Ovary (tissue), 9 donors: Measurements from ENCODE around the gene DPY30. TPM values are rescaled to one million over a fixed set of nuclear protein-coding genes. Genes with fewer than 3 reads are reported as not detected.

Experiments used
- DNase-seq, 5 donors: peaks; one replicate each; pipeline ENCODE4 v3.0.0-alpha.2; 2019 to 2020
- H3K27ac ChIP-seq, 2 donors: fragments of 200-600 bp; one replicate each; pipeline versions ENCODE4 v1.5.1 to v1.8.0; 2019 to 2022
- H3K27me3 ChIP-seq: fragments of 200-600 bp; one replicate; pipeline ENCODE4 v1.8.0; 2022
- H3K36me3 ChIP-seq: fragments of 200-600 bp; sonication (generic); one replicate; pipeline ENCODE4 v1.5.1; 2019
- H3K4me1 ChIP-seq: one replicate; pipeline ENCODE4 v1.8.1; 2013; ENCODE audit warnings: mild to moderate bottlenecking, moderate library complexity; ENCODE audit not compliant: insufficient read depth
- H3K4me3 ChIP-seq: fragments of 200-600 bp; sonication (generic); one replicate; pipeline ENCODE4 v1.5.1; 2017
- H3K9me3 ChIP-seq, 2 donors: fragments of 200-600 bp in 1 of 2; sonication (generic) in 1 of 2; one replicate each; pipeline versions ENCODE4 v1.5.1 to v1.8.1; 2013 to 2019; ENCODE audit warnings: mild to moderate bottlenecking in 1 of 2, moderate library complexity in 1 of 2
- CTCF ChIP-seq, 3 donors: fragments of 450-650 bp in 2 of 3; fragments of 200-600 bp in 1 of 3; IDR thresholded peaks; one replicate each; pipeline versions ENCODE4 v1.5.1 to v1.8.0; 2016 to 2022; ENCODE audit warnings: antibody characterized with exemption in 3 of 3, mild to moderate bottlenecking in 1 of 3
- EP300 ChIP-seq: sonication (generic); formaldehyde crosslinking; IDR thresholded peaks from one replicate; pipeline ENCODE4 v1.6.1; 2017; ENCODE audit warnings: antibody characterized with exemption
- POLR2A ChIP-seq: fragments of 450-650 bp; IDR thresholded peaks from one replicate; pipeline ENCODE4 v1.6.1; 2017; ENCODE audit warnings: antibody characterized with exemption, mild to moderate bottlenecking, moderate library complexity
- WGBS, 3 donors: extraction: QIAGEN DNeasy Blood & Tissue Kit in 1 of 3; methylation state at CpG; one replicate each; pipeline versions ENCODE4 v1.1.5 to v1.1.7; 2013 to 2017; 5-methylcytosine and 5-hydroxymethylcytosine counted together
- intact Hi-C, 4 donors: fragments of 100-400 bp; cut with DNase I; formaldehyde crosslinking; loops; one replicate each; pipeline versions ENCODE4 v1.11.0 to v1.15.1; 2022 to 2023
- polyA plus RNA-seq, 2 donors: library from polyadenylated mRNA; stranded (reverse); fragments of 200-250 nt in 1 of 2; fragments of 350-450 nt in 1 of 2; fragmentation: Illumina TruSeq in 1 of 2; extraction: RNeasy Lipid Tissue Mini Kit (QIAGEN cat#74804) in 1 of 2; gene quantifications; one replicate each; pipeline ENCODE4 v1.2.3, GENCODE V29; 2013 to 2014
- total RNA-seq, 7 donors: library from RNA; depleted of rRNA in 2 of 7; stranded (reverse); fragments of >200 nt in 2 of 7; fragmentation: NEBNext Ultra II Directional in 3 of 7; extraction: Animal tissue kit (Norgen Biotek cat#: 25700) in 3 of 7; gene quantifications; one replicate each; pipeline versions ENCODE4 v1.1.0 to v1.2.4, GENCODE V29; 2016 to 2023
- donor health status: DM: no; HTN: no; CAD: no; lungs with moderate emphysema.
- donor health status: DM: no; HTN: no; CAD: no.
- donor health status: Bipolar disorder and iron deficiency.
- donor health status: DM: yes; HTN: yes; CAD: no.
- donor health status: DM: no; HTN: no; CAD: no.
- donor health status: DM: yes; HTN: yes; CAD: no.

DPY30 gene
- total and polyA plus RNA-seq, 9 donors, result 37.7 to 83.2 (median 53.9) TPM

DNA sequence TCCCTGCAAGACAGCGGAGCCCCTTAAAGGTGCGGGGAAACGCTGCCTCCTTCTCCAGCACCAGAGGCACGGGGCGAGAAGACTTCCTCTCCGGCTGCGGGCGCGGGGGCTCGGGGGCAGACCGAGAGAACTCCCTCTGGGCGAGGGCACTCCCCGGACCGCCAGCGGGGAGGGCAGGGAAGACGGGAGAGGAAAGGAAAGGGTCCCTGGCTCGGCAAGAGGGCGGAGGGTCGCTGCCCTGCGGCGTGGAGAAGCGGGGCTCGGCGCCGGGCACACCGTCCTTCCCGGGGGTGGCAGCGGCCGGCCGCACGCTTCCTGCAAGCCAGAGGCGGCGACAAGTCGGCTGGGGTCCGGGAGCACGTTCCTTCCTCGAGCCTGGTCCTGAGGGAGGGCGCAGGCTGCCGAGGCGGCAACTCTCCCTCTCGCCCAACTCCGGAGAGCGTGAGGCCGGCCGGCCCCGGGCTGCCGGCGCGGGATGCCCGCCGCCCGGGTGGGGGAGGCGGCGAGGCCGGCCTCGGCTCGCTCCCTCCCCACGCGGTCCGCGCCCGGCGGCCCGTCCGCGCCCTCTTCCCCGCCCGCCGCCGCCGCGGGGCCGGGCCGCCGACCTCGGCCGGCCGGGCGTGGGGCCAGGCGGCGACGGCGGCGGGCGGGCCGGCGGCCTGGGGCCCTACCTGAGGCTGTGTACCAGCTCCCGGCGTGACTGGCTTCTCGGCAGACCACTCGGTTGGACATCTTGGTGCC, 29.9 kb downstream of the DPY30 start:
- Histone ChIP-seq H3K36me3 (no peaks in the 10 kb centered on the region), H3K27me3 (no peaks in the 10 kb centered on the region), H3K9me3 (no peaks in the 10 kb centered on the region), H3K27ac (peak overlapping the region; percentile 84 to 95), H3K4me3 (peak overlapping the region; percentile 91), H3K4me1 (peaks cover 3% of the 10 kb centered on the region)
- 0 to 1% (median 0%) methylated on average over 22 to 91 of the region's 91 CpGs for WGBS, 3 donors
- TF ChIP-seq POLR2A, result no peak
- TF ChIP-seq EP300, result no peak
- TF ChIP-seq CTCF (IDR thresholded peaks at IDR 0.05), result no peak
- intact Hi-C loops, result no loop called here
- peak; percentile 25 to 54 (median 53) for DNase-seq

DNA sequence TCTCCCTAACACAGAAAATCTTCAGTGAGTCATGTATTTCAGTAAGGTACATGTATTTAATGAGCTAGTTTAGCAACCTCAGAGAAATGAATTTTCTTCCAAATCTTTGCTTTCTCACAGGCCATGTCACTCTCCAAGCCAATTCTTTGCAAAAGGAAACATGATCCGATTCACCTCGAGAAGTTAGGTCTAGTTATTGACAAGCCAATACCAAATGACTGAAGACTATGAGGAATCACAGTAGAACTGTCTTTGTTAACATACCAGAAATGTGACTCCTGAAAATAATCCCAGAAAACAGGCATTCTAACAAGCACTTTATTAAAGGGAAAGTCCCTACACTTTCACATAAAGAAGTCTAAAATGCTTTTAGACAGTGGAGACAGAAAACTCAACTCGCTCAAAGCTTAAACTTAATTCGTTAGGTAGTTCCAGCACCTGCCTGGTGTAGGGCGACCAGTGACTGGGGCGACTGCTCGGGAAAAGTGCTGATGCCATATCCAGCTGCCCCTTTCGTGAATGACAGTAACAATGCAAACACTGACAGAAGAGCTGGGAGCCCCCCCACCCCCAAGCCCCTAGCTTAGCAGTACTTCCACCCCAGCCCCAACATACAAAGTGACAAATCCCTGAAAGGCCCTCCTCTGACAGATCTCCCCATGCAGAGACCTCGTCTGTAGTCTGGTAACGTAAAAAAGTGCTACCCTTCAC, 30.6 kb downstream of the DPY30 start:
- Histone ChIP-seq H3K4me3 (peak overlapping the region; percentile 91), H3K9me3 (no peaks in the 10 kb centered on the region), H3K27me3 (no peaks in the 10 kb centered on the region), H3K4me1 (peaks cover 3% of the 10 kb centered on the region), H3K27ac (peak overlapping the region in 1 of 2 donors; percentile 78), H3K36me3 (no peaks in the 10 kb centered on the region)
- DNase-seq, result no peak
- WGBS, 3 donors, result 0 to 1% (median 1%) methylated on average over 10 of the region's 10 CpGs
- intact Hi-C loops, result no loop called here
- no peak for TF ChIP-seq POLR2A
- no peak for TF ChIP-seq EP300
- TF ChIP-seq CTCF (IDR thresholded peaks at IDR 0.05), result no peak

- Histone ChIP-seq H3K4me1 (peaks cover 3% of the 10 kb centered on the region), H3K27ac (no peak overlapping the region), H3K27me3 (no peaks in the 10 kb centered on the region), H3K9me3 (no peaks in the 10 kb centered on the region), H3K36me3 (no peaks in the 10 kb centered on the region), H3K4me3 (no peak overlapping the region)
- intact Hi-C loops, result no loop called here
- DNase-seq, result no peak
- TF ChIP-seq CTCF (IDR thresholded peaks at IDR 0.05) (no peak), POLR2A (no peak), EP300 (no peak)
Observed at GRCh38 chr2:32007121-32007391, 32.5 kb downstream of the DPY30 start.

DNA sequence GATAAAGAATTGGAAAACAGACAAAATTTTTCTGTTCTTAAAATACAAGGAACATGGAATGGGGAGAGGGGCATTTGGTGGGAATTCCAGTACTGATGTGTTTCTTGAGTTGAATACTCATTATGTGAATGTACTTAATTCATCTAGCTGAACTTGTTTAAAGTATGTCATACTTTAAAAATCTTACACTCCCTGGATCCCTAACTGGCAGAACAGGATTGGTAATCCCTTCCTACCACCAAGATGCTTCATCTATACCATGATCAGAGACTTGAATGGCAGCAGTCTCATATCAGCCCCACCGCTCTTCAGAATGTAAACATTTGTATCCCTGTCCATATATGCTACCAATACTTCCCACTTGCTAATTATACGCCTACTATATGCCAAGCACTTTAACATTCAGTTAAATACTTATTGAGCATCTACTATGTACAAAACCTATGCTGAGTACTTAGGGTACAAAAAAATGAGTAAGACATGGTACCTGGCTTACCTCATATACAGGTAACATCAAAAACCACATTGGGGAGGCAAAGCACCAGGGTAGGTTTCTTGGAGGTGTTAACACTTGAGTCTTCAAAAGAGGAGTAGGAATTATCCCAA, 34.1 kb downstream of the DPY30 start:
- intact Hi-C loops, result no loop called here
- no peak for TF ChIP-seq EP300
- no peak for TF ChIP-seq CTCF (IDR thresholded peaks at IDR 0.05)
- no peak for TF ChIP-seq POLR2A
- peaks cover 3% of the 10 kb centered on the region for H3K4me1 ChIP-seq
- no peaks in the 10 kb centered on the region for H3K9me3 ChIP-seq
- WGBS, 3 donors, result 97 to 100% (median 99%) methylated on average over 2 of the region's 2 CpGs
- H3K27ac ChIP-seq, result no peak overlapping the region
- DNase-seq, result no peak
- H3K27me3 ChIP-seq, result no peaks in the 10 kb centered on the region
- no peaks in the 10 kb centered on the region for H3K36me3 ChIP-seq
- H3K4me3 ChIP-seq, result no peak overlapping the region
